ENCODE measurements around the gene CDC14A. TPM values are rescaled to one million over a fixed set of nuclear protein-coding genes. Genes with fewer than 3 reads are reported as not detected.

The CDC14A gene
- total RNA-seq, 4 donors from 2014 or later, result 8.6 to 20.1 (median 11.0) TPM

DNA sequence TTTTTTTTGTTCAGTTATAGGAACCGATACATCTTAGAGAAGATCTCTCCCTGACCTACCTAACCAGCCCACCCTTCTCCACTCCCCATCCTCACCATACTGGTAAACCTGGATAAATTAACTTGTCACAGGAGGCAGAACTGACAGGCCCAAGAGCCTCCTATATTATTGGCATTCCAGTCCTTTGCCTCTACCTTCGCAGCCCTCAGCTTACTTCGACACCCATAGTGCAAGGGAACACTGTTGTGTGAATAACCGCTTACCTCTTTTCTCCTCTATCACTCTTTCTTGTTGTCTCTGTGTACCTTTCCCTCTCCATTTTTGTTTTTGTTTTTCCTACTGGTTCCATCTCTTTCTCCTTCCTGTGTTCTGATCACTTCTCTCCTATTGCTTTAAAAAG, 58.7 kb downstream of the CDC14A start:
- Histone ChIP-seq H3K27ac (no peak overlapping the region), H3K36me3 (no peaks in the 10 kb centered on the region), H3K4me1 (peaks cover 0 to 25% (median 0%) of the 10 kb centered on the region in 3 donors), H3K27me3 (no peaks in the 10 kb centered on the region), H3K4me3 (no peak overlapping the region), H3K9me3 (no peaks in the 10 kb centered on the region)
- TF ChIP-seq, protein P1, sequence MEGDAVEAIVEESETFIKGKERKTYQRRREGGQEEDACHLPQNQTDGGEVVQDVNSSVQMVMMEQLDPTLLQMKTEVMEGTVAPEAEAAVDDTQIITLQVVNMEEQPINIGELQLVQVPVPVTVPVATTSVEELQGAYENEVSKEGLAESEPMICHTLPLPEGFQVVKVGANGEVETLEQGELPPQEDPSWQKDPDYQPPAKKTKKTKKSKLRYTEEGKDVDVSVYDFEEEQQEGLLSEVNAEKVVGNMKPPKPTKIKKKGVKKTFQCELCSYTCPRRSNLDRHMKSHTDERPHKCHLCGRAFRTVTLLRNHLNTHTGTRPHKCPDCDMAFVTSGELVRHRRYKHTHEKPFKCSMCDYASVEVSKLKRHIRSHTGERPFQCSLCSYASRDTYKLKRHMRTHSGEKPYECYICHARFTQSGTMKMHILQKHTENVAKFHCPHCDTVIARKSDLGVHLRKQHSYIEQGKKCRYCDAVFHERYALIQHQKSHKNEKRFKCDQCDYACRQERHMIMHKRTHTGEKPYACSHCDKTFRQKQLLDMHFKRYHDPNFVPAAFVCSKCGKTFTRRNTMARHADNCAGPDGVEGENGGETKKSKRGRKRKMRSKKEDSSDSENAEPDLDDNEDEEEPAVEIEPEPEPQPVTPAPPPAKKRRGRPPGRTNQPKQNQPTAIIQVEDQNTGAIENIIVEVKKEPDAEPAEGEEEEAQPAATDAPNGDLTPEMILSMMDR (IDR thresholded peaks at IDR 0.05), result no peak
- TF ChIP-seq EP300 (IDR thresholded peaks at IDR 0.05) (no peak), POLR2AphosphoS5 (IDR thresholded peaks at IDR 0.05) (no peak), POLR2A (IDR thresholded peaks at IDR 0.05) (no peak)
- ATAC-seq, result no peak
- WGBS, 2 donors (ENCODE audit: low coverage in 1 of 2), result 100% methylated on average over 4 of the region's 4 CpGs

DNA sequence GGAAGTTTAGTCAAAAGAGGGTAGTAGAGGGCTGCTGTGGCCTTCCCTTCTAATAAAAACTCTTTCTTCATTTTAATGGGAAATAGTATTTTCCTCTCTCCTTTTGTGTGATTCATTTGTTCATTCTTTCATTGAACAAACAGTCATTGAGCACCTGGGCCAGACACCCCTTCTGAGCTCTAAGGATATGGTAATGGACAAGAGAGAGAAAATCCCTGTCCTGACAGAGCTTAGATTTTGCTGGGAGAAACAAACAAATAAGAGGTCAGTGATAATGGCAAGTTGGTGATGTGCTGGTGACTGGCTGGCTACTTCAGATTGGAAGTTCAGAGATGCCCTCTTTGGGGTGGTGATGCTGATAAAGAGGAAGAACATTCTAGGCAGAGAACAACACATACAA, 59.3 kb downstream of the CDC14A start:
- Histone ChIP-seq H3K36me3 (no peaks in the 10 kb centered on the region), H3K27ac (no peak overlapping the region), H3K27me3 (no peaks in the 10 kb centered on the region), H3K9me3 (no peaks in the 10 kb centered on the region), H3K4me1 (peaks cover 0 to 25% (median 0%) of the 10 kb centered on the region in 3 donors), H3K4me3 (no peak overlapping the region)
- no peak for ATAC-seq
- no peak for TF ChIP-seq POLR2AphosphoS5 (IDR thresholded peaks at IDR 0.05)
- no peak for TF ChIP-seq POLR2A (IDR thresholded peaks at IDR 0.05)
- no peak for TF ChIP-seq EP300 (IDR thresholded peaks at IDR 0.05)
- TF ChIP-seq, protein P1 (IDR thresholded peaks at IDR 0.05), result no peak

DNA sequence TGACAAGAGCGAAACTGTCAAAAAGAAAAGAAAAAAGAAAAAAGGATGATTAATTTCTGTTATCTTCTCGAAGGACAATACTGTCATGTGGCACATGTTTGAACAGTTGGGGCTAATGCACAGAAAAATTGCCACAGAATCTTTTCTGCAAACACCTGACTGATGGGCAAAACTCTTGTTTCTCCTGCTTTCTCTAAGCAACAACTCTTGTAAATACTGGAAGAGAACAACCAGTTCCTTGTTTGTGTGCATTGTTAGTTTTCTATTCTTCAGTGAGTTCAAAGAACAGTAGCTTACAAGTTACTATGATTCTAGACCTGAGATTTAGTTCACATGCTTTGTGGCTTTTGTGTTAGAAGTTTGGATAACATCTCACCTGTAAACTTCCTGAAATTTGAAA, 60.7 kb downstream of the CDC14A start:
- no peaks in the 10 kb centered on the region for H3K27me3 ChIP-seq
- no peak overlapping the region for H3K4me3 ChIP-seq
- TF ChIP-seq POLR2A (IDR thresholded peaks at IDR 0.05) (no peak), POLR2AphosphoS5 (IDR thresholded peaks at IDR 0.05) (no peak), EP300 (IDR thresholded peaks at IDR 0.05) (no peak)
- TF ChIP-seq, protein P1 (IDR thresholded peaks at IDR 0.05), result no peak
- H3K27ac ChIP-seq, result no peak overlapping the region
- H3K4me1 ChIP-seq, result peaks cover 0 to 25% (median 0%) of the 10 kb centered on the region in 3 donors
- H3K9me3 ChIP-seq, result no peaks in the 10 kb centered on the region
- ATAC-seq, result no peak
- WGBS, 2 donors (ENCODE audit: low coverage in 1 of 2), result 83 to 95% methylated on average over 2 of the region's 2 CpGs
- no peaks in the 10 kb centered on the region for H3K36me3 ChIP-seq

DNA sequence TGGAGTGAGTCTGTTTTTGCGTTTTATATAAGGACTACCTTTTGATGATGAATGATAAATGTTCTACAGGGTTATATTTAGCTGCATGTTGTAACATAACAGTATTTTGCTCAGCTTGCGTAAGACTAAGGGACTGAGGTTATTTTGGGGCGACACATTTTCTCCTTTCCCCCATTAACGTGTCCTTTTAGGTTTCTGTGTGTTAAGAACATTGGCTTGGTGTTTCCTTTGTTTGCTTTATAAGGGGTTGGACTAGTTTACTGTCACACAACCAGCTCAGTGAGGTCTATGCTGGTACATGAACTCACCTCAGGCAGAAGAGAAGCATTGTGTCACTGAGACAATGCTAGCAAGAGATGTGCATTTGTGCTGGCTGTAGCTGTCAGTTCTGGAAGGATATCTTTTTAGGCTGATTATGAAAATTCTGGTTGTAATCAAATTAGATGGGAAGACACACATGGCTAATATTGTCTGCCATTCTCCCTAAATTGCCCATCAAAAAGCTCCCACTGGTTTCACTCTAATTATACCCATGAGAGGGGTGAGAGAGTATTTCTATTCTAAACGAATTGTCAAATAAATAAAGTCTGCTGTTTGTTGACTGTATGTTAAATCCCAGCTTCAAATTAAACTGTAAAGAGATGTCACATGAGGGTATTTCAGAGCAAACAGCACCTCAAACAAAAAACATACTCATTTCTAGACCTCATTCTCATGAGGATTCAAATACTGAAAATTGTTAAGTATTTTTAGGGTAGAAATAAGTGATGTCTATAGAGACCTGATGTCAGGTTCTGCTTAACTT, 62.6 kb downstream of the CDC14A start:
- ATAC-seq, result no peak
- Histone ChIP-seq H3K4me1 (peaks cover 0 to 25% (median 0%) of the 10 kb centered on the region in 3 donors), H3K27me3 (no peaks in the 10 kb centered on the region), H3K9me3 (no peaks in the 10 kb centered on the region), H3K4me3 (no peak overlapping the region), H3K27ac (no peak overlapping the region), H3K36me3 (no peaks in the 10 kb centered on the region)
- WGBS, 2 donors (ENCODE audit: low coverage in 1 of 2), result 67 to 87% methylated on average over 5 of the region's 5 CpGs
- no peak for TF ChIP-seq EP300 (IDR thresholded peaks at IDR 0.05)
- TF ChIP-seq POLR2A (IDR thresholded peaks at IDR 0.05), result no peak
- TF ChIP-seq POLR2AphosphoS5 (IDR thresholded peaks at IDR 0.05), result no peak
- TF ChIP-seq, protein P1 (IDR thresholded peaks at IDR 0.05), result no peak

DNA sequence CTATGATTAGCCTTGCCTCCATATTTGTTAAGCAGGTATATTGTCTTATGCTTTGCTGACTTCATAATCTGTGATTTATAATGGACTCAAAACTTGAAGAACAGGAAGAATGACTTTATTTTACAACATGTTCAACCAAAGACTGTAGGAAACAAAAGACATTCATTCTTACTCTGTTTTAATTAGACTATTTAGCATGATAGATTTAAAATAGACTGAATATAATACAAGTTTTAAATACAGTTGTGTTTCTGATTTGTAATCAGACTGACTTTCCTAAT, 63.1 kb downstream of the CDC14A start:
- no peaks in the 10 kb centered on the region for H3K36me3 ChIP-seq
- H3K27ac ChIP-seq, result no peak overlapping the region
- peaks cover 0 to 25% (median 0%) of the 10 kb centered on the region in 3 donors for H3K4me1 ChIP-seq
- H3K9me3 ChIP-seq, result no peaks in the 10 kb centered on the region
- no peak overlapping the region for H3K4me3 ChIP-seq
- no peaks in the 10 kb centered on the region for H3K27me3 ChIP-seq
- TF ChIP-seq, protein P1 (IDR thresholded peaks at IDR 0.05), result no peak
- no peak for TF ChIP-seq POLR2A (IDR thresholded peaks at IDR 0.05)
- TF ChIP-seq POLR2AphosphoS5 (IDR thresholded peaks at IDR 0.05), result no peak
- no peak for TF ChIP-seq EP300 (IDR thresholded peaks at IDR 0.05)
- no peak for ATAC-seq
